GM19328 (cell line): Measurements from ENCODE around the gene GGTA1.

ENCODE experiments used
- ATAC-seq: cut with Tn5 transposase; IDR thresholded peaks from one replicate; pipeline ENCODE4 v1.9.1; 2021; ENCODE audit warnings: mild to moderate bottlenecking, moderate library complexity; ENCODE audit not compliant: unreplicated experiment

Gene GGTA1

GRCh38 chr9:121500165-121500478 is 478 bp upstream of the GGTA1 start:
- ATAC-seq: no peak

- ATAC-seq: no peak
Observed at GRCh38 chr9:121499177-121499426, 542 bp downstream of the GGTA1 start.

GRCh38 chr9:121498487-121499176 is 1.0 kb downstream of the GGTA1 start:
- no peak for ATAC-seq

- ATAC-seq: no peak
Observed at GRCh38 chr9:121498150-121498486, 1.5 kb downstream of the GGTA1 start.

- no peak for ATAC-seq
Observed at GRCh38 chr9:121495976-121496375, 3.7 kb downstream of the GGTA1 start.

GRCh38 chr9:121494192-121494591 is 5.5 kb downstream of the GGTA1 start:
- no peak for ATAC-seq

- no peak for ATAC-seq
Observed at GRCh38 chr9:121491111-121491510, 8.5 kb downstream of the GGTA1 start.

- ATAC-seq: no peak
Observed at GRCh38 chr9:121489344-121489743, 10.3 kb downstream of the GGTA1 start.

- no peak for ATAC-seq
Observed at GRCh38 chr9:121486043-121486442, 13.6 kb downstream of the GGTA1 start.

GRCh38 chr9:121485623-121486022 is 14.0 kb downstream of the GGTA1 start:
- no peak for ATAC-seq

GRCh38 chr9:121484651-121485446 is 14.8 kb downstream of the GGTA1 start:
- no peak for ATAC-seq

- no peak for ATAC-seq
Observed at GRCh38 chr9:121483473-121484031, 16.1 kb downstream of the GGTA1 start.

- no peak for ATAC-seq
Observed at GRCh38 chr9:121483049-121483448, 16.6 kb downstream of the GGTA1 start.

- ATAC-seq: no peak
Observed at GRCh38 chr9:121478816-121479676, 20.6 kb downstream of the GGTA1 start.

GRCh38 chr9:121476156-121476555 is 23.5 kb downstream of the GGTA1 start:
- no peak for ATAC-seq

- no peak for ATAC-seq
Observed at GRCh38 chr9:121474231-121474947, 25.3 kb downstream of the GGTA1 start.

- ATAC-seq: no peak
Observed at GRCh38 chr9:121473229-121473628, 26.4 kb downstream of the GGTA1 start.

- no peak for ATAC-seq
Observed at GRCh38 chr9:121472446-121472845, 27.2 kb downstream of the GGTA1 start.

- ATAC-seq: no peak
Observed at GRCh38 chr9:121466142-121466541, 33.5 kb downstream of the GGTA1 start.

- ATAC-seq: no peak
Observed at GRCh38 chr9:121464968-121465367, 34.7 kb downstream of the GGTA1 start.
